ENCODE data around the gene ZFP62.

The ZFP62 gene

GRCh38 chr5:180810210-180810958 is 50.7 kb downstream of the ZFP62 start:
- DNase-seq (ENCODE audit: low spot score), result peak; percentile 97

GRCh38 chr5:180809403-180810209 is 51.5 kb downstream of the ZFP62 start:
- DNase-seq (ENCODE audit: low spot score), result peak; percentile 91

GRCh38 chr5:180808461-180809000 is 52.5 kb downstream of the ZFP62 start:
- DNase-seq (ENCODE audit: low spot score), result no peak

- DNase-seq (ENCODE audit: low spot score), result no peak
These were observed 53.2 kb downstream of the ZFP62 start for GRCh38 chr5:180807654-180808414.

GRCh38 chr5:180807046-180807445 is 54.0 kb downstream of the ZFP62 start:
- DNase-seq (ENCODE audit: low spot score), result no peak

GRCh38 chr5:180806351-180807011 is 54.6 kb downstream of the ZFP62 start:
- DNase-seq (ENCODE audit: low spot score), result no peak

- DNase-seq (ENCODE audit: low spot score), result no peak
These were observed 56.9 kb downstream of the ZFP62 start for GRCh38 chr5:180804129-180804618.

GRCh38 chr5:180803181-180804128 is 57.6 kb downstream of the ZFP62 start:
- DNase-seq (ENCODE audit: low spot score), result no peak

- peak; percentile 78 for DNase-seq (ENCODE audit: low spot score)
These were observed 58.5 kb downstream of the ZFP62 start, which contains the start of gene MGAT1 for GRCh38 chr5:180802325-180803180. Gene MGAT1 (minus strand): TSS chr5:180802806. CDS start chr5:180792971, 9,835 bp downstream.

GRCh38 chr5:180801596-180802324 is 59.3 kb downstream of the ZFP62 start:
- no peak for DNase-seq (ENCODE audit: low spot score)

- no peak for DNase-seq (ENCODE audit: low spot score)
These were observed 60.9 kb downstream of the ZFP62 start for GRCh38 chr5:180799902-180800801.

- DNase-seq (ENCODE audit: low spot score), result no peak
These were observed 61.9 kb downstream of the ZFP62 start for GRCh38 chr5:180799194-180799593.

GRCh38 chr5:180798193-180798592 is 62.9 kb downstream of the ZFP62 start:
- no peak for DNase-seq (ENCODE audit: low spot score)
